Measurements from ENCODE around the gene CITED1. TPM values are rescaled to one million over a fixed set of nuclear protein-coding genes. Genes with fewer than 3 reads are reported as not detected.

The CITED1 gene
- total and polyA plus RNA-seq, 2 of the 4 experiments (the other 2 are of a cell fraction) = 0.18 to 0.24 TPM

GRCh38 chrX:72352786-72353185, 47.1 kb upstream of the CITED1 start:
- peaks cover 3% of the 10 kb centered on the region; the same call in 1 of the 2 replicates for H3K36me3 ChIP-seq (ENCODE audit: control insufficient read depth, insufficient read depth, low read length)
- H2BK20ac ChIP-seq (ENCODE audit: low read depth, low read length) = no peak overlapping the region
- no peak overlapping the region for H3K18ac ChIP-seq (ENCODE audit: low read depth, low read length)
- H2AFZ ChIP-seq (replicated peaks; ENCODE audit: low read length, poor library complexity) = no peak overlapping the region
- no peaks in the 10 kb centered on the region for H4K20me1 ChIP-seq (ENCODE audit: insufficient read depth, low read length)
- H3K4me3 ChIP-seq (ENCODE audit: insufficient read depth, low read depth, low read length) = no peak overlapping the region
- no TSS peak for BruUV-seq (replicated peaks)
- no peak for TF ChIP-seq CEBPB (IDR thresholded peaks at IDR 0.05; ENCODE audit: low read depth, low read length)
- no peak for TF ChIP-seq FOS (IDR thresholded peaks at IDR 0.05; ENCODE audit: low read depth, low read length)
- no peak for TF ChIP-seq MXI1 (IDR thresholded peaks at IDR 0.05; ENCODE audit: borderline replicate concordance, low read depth, low read length)
- no peak for TF ChIP-seq SMC3 (IDR thresholded peaks at IDR 0.05; ENCODE audit: low read depth, low read length)
- TF ChIP-seq POLR2A (IDR thresholded peaks at IDR 0.05; ENCODE audit: low read depth, low read length) = no peak
- no peak for TF ChIP-seq RCOR1 (IDR thresholded peaks at IDR 0.05; ENCODE audit: insufficient replicate concordance, low read length)
- no peak for TF ChIP-seq RAD21 (IDR thresholded peaks at IDR 0.05; ENCODE audit: low read length)
- no peak for TF ChIP-seq CTCF (conservative IDR thresholded peaks at IDR 0.05; ENCODE audit: low read depth, low read length)
- TF ChIP-seq MAZ (IDR thresholded peaks at IDR 0.05; ENCODE audit: borderline replicate concordance, low read depth, low read length) = no peak
- TF ChIP-seq RFX5 (IDR thresholded peaks at IDR 0.05; ENCODE audit: low read depth, low read length) = no peak
- TF ChIP-seq CHD1 (IDR thresholded peaks at IDR 0.05; ENCODE audit: low read depth, low read length) = no peak
- TF ChIP-seq ELK1 (IDR thresholded peaks at IDR 0.05; ENCODE audit: borderline replicate concordance, low read depth, low read length) = no peak
- no peak for TF ChIP-seq NFE2L2 (IDR thresholded peaks at IDR 0.05; ENCODE audit: low read depth, low read length)
- TF ChIP-seq MAFK (IDR thresholded peaks at IDR 0.05; ENCODE audit: low read depth, low read length) = no peak
- no peak for TF ChIP-seq BHLHE40 (IDR thresholded peaks at IDR 0.05; ENCODE audit: low read depth, low read length)
- TF ChIP-seq USF2 (IDR thresholded peaks at IDR 0.05; ENCODE audit: low read depth, low read length) = no peak
- H2AK9ac ChIP-seq (replicated peaks; ENCODE audit: low read depth, low read length, poor library complexity) = no peak overlapping the region
- ChIA-PET CTCF (no interaction called here), POLR2A (ENCODE audit: unreplicated experiment) (no interaction called here)
- H2BK5ac ChIP-seq (ENCODE audit: low read depth, low read length, poor library complexity, severe bottlenecking) = no peak overlapping the region
- no peak overlapping the region for H4K5ac ChIP-seq (ENCODE audit: low read depth, low read length)
- DNase-seq (no peak), ATAC-seq (ENCODE audit: low read depth) (no peak)
- H3K14ac ChIP-seq (replicated peaks; ENCODE audit: low read depth, low read length) = no peak overlapping the region
- intact Hi-C loops (cut with micrococcal nuclease) (no loop called here), in situ Hi-C loops (cut with MboI; ENCODE audit: low sequenced_read_pairs) (loop anchor here (10.0 kb wide), 1 partner anchor 62 kb away; no protein-coding TSS in a partner anchor), dilution Hi-C loops (cut with HindIII; ENCODE audit: low sequenced_read_pairs, unreplicated experiment) (no loop called here)
- H3K9ac ChIP-seq (ENCODE audit: low read depth, low read length) = no peak overlapping the region
- no peak overlapping the region for H4K91ac ChIP-seq (ENCODE audit: insufficient read depth, low read depth, low read length)
- no peaks in the 10 kb centered on the region for H3K9me3 ChIP-seq (ENCODE audit: control insufficient read depth, insufficient read depth, low read length)
- H2BK120ac ChIP-seq (ENCODE audit: low read depth, low read length) = no peak overlapping the region
- H3K4ac ChIP-seq (ENCODE audit: low read depth, low read length) = no peak overlapping the region
- H3K79me1 ChIP-seq (ENCODE audit: low read depth in 1 of 2, low read length in 2 of 2) = no peaks in the 10 kb centered on the region
- H3K56ac ChIP-seq (ENCODE audit: extremely low read depth, insufficient read depth, low read length) = no peak overlapping the region
- H3K4me1 ChIP-seq (ENCODE audit: control insufficient read depth, insufficient read depth, low read length) = no peaks in the 10 kb centered on the region; the same call in 1 of the 2 replicates
- no CpG with 5 or more reads among the region's 3 CpGs for WGBS, 2 experiments (ENCODE audit: extremely low coverage in 2 of 2, insufficient read length in 1 of 2)
- H4K8ac ChIP-seq (ENCODE audit: low read depth in 2 of 2, low read length in 2 of 2) = no peak overlapping the region
- no peak overlapping the region for H3K27ac ChIP-seq (ENCODE audit: insufficient read depth, low read length)
- H3K9me1 ChIP-seq (ENCODE audit: insufficient read depth, low read length) = peaks cover 3% of the 10 kb centered on the region; the same call in 1 of the 2 replicates
- H3K27me3 ChIP-seq (ENCODE audit: control insufficient read depth, insufficient read depth, low read length) = peaks cover 24% of the 10 kb centered on the region
- no peak overlapping the region for H2BK15ac ChIP-seq (ENCODE audit: low read depth, low read length)
- H3K4me2 ChIP-seq (ENCODE audit: low read depth, low read length) = no peak overlapping the region
- no peak overlapping the region for H3K23ac ChIP-seq (ENCODE audit: low read depth, low read length)
- no peak overlapping the region for H2AK5ac ChIP-seq (ENCODE audit: low read depth, low read length)
